GM19324 (cell line): ENCODE data around the gene NPC1.
"Not testable (repeated sequence)": the region's sequence is repeated elsewhere in the genome, so short reads cannot be mapped to it uniquely, and the experiment has no call there.

ENCODE experiments used
- ATAC-seq: cut with Tn5 transposase; IDR thresholded peaks from one replicate; pipeline ENCODE4 v1.9.1; 2021; ENCODE audit warnings: mild to moderate bottlenecking, moderate library complexity; ENCODE audit not compliant: unreplicated experiment, low FRiP score

Gene NPC1

GRCh38 chr18:23528580-23529472 lies 57.5 kb downstream of the NPC1 start:
- ATAC-seq, result no peak

DNA sequence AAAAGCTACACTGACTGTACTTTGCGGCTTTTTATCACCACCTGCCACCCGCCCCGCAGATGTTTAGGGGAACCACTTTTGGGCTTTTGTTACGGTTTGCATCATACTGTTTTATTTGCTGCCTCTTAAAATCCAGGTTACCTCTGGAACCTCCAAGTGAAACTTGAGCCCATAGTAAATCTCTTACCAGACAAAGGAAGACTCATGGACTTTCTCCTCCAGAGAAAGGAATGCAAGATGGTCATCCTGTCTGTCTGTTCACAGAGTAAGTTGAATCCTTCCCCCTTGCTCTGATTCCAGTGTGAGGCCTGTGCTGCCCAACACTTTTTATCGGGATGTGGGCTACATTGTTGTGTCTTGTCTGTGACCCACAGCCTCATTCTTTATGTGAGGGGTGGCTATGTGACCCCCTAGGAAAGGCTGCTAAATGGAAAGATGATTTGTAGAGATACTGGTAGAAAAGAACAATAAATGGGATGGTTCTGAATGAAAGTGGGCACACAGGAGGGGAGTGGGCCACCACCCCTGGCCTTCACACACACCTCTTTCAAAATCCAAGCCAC lies 59.7 kb downstream of the NPC1 start:
- no peak for ATAC-seq

DNA sequence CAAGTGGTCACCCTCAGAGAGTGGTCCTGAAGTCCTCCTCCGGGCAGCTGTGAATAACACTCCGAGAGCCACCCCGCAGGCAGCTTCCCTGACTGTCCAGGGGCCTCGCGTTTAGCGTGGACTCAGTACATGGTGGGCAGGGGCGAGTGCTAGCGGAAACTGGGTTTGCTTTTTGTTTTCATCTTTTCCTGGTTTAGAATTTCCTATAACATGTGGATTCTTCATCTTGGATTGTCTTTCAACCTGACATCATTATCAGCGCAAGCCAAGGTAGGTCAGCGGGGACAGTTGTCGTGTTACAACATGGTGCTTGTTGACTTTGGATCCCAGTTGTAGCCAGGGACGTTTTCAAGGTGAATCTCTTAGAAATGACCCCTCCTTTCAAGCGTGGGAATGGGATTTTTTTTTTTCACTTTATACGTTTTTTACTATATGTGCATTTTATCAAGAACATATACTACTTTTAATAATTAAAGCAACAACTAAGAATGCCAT lies 62.0 kb downstream of the NPC1 start:
- no peak for ATAC-seq

DNA sequence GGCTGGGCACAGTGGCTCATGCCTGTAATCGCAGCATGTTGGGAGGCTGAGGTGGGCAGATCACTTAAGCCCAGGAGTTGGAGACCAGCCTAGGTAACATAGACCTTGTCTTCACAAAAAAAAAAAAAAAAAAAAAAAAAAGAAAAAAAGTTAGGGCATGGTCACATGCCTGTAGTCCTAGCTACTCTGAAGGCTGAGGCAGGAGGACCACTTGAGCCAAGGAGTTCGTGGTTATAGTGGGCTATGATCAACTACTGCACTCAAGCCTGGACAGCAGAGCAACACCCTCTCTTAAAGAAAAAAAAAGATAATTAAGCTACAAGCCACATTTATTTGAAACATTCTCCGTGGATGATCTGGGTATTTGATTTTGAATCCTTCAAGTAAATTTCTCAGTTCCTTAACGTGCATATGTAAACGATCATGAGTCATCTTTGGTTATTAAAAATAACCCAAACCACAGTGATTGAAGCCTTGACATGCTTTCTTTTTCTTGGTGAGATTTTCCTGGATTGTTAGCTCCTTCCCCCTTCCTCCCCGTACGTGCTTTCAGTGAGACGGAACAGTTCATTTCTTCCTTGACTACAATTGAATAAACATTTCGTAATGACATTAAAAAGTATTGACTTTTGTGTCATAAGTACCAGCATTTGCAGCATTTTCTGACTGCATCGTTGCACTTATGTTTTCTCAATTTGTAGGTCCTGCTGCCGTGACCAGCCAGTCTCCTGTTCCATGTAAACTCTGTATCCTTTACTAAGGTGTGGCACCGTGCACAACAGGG lies 62.7 kb downstream of the NPC1 start:
- ATAC-seq, result no peak

DNA sequence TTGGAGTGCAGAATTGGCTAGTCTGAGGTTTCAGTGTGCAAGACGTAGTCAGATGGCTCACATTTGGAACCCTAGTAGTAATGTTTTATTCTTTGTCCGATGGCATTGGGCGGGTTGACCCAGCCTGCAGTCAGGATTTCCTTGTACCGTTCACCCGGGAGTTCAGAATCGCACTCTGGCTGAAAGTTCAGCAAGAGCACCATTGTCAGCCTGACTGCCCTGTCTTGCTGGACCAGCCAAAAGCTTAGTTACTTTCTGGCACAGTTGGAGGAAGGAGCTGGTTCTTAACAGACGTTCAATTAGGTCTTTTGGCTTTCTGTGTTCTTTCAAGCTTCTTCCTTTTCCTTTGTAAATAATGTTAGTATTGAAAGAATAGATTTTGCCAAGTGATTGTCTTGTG lies 64.4 kb downstream of the NPC1 start:
- no peak for ATAC-seq

DNA sequence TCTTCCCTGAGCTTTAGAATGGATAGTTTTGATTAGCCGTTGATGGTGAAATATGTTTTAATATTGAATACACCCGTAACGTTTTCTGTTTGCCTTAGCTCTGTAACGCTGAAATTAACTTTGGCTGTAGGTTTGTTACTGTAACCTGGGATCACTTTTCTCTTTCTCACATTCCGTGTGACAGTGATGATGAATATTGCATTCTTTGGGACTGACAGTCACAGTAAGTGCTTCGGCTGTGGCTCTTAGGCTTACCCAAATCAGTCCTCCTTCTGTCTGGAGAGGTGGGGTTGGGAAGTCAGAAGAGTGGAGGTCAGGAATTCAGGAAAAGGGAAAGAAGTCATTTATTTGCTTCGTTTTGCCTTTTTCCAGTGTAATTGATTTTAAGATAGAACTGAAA lies 65.0 kb downstream of the NPC1 start:
- ATAC-seq, result no peak

DNA sequence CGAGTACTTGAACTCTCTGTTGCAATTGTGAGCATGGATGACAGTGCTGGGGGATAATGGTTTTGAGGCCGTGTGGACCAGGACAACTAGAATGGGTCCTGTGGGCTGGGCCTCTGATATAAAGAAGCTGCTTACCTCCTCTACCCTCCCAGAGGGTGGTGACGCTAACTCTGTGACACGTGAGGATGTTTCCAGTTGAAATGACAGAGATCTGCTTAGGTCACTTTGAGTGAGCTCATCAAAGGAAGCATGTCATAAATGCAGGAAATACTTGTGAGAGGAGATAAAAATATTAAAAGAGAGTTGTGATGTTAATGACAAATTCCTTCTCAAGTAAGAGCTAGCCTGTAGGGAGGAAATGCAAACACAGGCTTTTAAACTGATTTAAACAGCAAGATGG lies 66.6 kb downstream of the NPC1 start:
- no peak for ATAC-seq

DNA sequence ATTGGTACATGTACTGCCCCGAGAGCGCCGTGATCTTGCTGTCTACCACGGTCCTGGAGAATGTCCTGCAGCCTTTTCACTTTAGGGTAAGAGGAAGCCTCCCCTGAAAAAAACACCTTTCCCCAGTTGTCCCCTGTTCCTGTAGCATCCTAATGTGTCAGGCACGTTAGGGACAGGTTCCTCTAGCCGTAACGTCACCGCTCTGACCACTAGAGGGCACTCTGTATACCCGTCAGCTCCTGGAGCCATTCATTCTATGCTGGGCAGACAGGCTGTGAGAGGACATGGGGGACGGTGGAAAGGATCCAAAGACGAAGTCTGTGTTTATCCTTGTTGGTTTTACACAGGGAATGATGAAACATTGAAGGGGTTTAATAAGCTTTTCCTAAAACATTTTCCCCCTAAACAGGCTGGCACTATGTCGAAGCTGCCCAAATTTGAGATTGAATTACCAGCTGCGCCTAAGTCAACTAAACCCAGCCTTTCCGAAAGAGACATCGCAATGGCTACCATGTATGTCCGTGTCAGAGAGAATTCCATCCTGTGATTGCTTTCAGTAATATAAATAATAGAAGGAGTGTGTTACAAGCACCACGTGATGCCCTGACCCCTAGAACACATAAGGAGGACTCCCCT lies 70.3 kb downstream of the NPC1 start:
- no peak for ATAC-seq

DNA sequence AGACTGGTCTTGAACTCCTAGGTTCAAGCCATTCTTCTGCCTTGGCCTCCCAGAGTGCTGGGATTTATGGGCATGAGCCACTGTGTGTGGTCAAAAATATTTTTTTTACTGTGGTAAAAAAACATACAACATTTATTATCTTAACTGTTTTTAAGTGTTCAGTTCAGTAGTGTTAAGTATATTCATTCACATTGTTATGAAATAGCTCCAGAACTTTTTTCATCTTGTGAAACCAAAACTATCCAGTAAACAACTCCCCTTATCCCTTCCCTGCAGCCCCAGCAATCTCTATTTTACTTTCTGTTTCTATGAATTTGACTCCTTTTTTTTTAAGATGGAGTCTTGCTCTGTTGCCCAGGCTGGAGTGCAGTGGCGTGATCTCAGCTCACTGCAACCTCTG lies 73.7 kb downstream of the NPC1 start:
- no peak for ATAC-seq

- not testable (repeated sequence) for ATAC-seq
These were observed 74.1 kb downstream of the NPC1 start for GRCh38 chr18:23512216-23512615.

GRCh38 chr18:23510923-23511322 lies 75.4 kb downstream of the NPC1 start:
- ATAC-seq, result not testable (repeated sequence)

DNA sequence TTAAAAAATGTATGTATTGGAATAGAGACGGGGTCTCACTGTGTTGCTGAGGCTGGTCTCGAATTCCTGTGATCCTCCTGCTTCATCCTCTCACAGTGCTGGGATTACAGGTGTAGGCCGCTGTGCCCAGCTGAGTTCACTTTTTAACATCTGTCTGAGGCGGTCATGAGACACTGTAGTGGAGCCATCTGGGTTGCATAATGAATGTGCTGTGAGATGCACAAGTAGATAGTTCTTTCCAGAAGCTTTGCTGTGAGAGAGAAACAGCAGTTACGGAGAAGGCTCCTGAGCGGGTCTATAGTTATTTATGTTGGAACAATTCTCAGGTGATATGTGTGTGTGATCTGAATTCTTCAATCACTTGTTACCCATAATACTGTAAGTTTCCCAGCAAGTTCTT lies 79.9 kb downstream of the NPC1 start:
- no peak for ATAC-seq

DNA sequence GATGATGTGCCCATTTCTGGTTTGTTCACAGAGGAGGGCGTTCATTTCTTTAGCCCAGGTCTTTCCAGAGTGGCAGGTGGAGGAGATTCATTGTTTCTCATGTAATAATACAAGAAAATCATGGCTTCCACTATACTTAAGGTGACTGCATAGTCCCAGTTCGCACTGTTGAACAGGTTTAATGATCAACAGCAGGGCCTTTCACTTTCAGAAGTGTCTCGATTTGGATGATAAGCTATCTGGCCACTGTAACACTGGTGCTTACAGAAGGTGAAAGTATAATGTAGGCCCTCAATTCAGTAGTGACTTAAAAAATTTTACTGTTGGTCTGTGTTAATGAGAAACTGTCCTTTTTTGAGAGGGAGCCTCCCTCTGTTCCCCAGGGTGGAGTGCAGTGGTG lies 81.6 kb downstream of the NPC1 start:
- ATAC-seq, result peak; percentile 39

DNA sequence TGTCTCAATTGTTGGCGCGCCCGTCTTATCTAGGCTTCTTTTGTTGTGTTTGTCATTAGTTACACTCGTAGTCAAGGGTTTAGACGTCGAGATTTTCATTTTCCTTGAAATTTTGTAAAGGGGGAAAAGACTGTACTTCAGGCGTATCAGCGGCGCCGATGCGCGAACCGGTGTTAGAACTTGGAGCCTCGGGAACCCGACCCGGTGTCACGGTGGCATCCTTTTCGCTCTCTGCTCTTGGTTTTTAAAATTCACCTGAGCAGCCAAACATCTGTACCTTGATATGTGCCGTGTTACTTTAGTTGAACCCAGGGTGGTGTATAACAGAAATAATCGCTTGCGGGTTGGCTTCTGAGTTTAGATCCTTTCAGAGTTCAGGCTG lies 82.4 kb downstream of the NPC1 start:
- ATAC-seq, result no peak

DNA sequence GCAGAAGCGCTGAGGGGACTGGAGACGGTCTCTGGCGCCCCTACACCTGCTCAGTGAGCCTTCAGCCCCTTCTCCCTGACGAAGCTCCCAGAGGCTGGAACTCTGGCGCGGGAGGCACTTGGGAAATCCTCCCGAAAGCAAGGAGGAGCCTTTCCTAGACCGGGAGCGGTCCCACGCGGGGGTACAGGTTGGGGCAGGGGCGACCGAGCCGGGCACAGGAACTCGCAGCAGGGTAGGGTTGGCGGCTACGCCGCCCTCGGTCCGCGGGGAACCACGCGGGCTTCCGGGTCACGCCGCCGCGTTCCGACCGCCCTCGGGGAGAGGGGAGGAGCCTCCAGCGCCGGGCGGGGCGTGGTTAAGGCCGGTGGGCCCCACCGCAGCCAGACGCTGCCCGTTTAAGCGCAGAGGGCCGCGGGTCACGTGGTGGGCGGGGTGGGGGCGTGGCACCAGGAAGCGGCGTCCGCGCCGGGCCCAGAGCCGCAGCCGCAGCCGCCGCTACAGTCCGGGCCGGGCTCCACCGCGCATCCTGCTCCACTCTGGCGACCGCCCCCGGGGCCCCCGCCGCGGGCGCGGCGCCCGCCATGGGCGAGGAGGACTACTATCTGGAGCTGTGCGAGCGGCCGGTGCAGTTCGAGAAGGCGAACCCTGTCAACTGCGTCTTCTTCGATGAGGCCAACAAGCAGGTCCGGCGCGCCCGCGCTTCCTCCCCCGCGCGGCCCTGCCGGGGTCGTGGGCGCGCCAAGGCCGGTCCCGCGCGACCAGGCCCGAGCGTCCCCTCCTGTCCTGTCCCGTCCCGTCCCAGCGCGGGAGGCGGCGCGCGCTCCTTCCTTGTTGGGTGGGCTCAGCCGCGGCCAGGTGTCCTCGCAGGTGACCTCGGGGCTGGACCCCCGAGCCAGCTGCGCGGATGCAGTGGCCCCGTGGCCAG lies 83.0 kb downstream of the NPC1 start, which contains the start of gene RMC1:
Gene RMC1, plus strand, starts transcription at position 474 of the 925 bp plus-strand sequence. Its CDS starts 108 bp downstream, at position 582.
- peak; percentile 86 for ATAC-seq

DNA sequence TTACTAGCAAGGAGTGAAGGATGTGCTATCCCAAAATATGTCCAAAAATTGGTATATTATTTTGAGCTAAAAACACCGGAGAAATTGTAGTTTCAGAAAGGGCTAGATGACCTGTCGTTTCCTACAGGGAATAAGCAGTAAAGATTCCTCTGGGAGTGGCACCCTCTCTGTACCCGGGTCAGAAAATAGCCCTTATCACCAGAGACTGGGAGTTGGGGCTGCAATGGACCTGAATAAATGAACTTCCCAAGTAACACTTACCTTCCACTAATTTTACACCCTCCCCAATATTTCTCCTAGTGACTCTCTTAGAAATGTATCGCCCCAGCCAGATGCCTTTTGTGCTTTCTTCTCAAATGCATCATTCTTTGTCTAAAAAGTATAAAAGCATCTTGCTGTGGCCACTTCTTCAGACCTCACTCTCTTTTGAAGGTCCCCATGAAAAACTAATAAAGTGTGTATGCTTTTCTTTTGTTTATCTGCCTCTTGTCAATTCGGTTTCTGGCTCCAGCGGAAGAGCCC lies 83.7 kb downstream of the NPC1 start:
- ATAC-seq, result no peak

GRCh38 chr18:23501626-23502025 lies 84.7 kb downstream of the NPC1 start:
- ATAC-seq, result no peak

- ATAC-seq, result no peak
These were observed 87.0 kb downstream of the NPC1 start for GRCh38 chr18:23499291-23499781.

DNA sequence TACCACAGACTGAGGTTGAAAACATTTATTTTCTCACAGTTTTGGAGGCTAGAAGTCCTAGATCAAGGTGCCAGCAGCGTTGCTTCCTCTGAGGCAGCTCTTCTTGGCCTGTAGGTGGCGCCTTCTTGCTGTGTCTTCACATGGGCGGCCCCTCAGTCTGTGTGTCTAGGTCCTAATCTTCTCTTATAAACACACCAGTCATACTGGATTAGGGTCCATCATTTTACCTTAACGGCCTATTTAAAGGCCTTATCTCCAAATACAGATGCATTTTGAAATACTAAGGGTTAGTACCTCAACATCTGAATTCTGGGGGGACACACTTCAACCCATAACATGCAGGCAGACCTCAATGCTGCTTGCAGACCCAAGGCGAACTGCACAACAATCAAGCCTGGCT lies 87.4 kb downstream of the NPC1 start:
- no peak for ATAC-seq
